ENCODE data around the gene EPN1.

EPN1 gene

DNA sequence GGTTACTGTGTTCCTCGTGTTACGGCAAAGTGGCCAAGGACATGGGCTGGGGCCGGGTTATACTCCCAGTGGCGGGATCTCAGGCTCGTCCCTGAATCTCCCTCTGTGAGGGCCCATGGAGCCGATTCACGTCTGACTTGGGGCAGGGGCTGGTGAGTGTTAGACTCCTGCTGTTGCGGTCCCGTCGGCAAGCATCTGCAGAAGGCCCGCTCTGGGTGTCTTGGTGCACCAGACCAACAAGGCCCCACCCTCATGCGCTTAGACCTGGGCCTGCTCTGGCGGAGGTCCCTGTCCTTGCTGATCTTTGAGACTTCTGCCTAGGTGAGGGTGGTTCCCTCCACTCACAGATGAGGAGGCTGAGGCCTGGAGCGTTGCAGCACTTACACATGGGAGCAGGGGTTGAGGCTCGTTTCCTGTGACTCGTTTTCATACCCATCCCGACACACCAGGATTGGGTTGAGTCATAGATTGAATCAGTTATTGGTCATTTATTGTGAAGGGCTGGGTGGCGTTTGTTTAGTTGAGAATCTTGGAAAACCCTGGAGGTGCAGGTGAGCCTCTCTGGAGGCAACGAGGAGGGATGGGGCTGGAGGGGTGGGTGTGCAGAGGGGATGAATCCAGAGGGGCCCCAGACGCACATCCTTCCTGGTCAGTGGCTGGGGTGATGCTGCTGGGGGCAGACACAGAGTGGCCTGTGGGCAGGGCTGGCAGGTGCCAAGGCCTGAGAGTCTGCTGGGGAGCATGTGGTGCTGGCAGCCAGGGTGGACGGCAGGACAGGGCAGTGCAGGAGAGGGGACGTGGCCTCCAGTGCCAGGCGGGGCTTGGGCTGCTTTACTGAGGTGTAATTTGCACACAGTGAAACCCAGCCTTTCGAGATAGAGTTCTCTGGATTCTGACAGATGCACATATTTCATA lies 4.6 kb downstream of the EPN1 start:
- no peak for DNase-seq (ENCODE audit: low spot score)

DNA sequence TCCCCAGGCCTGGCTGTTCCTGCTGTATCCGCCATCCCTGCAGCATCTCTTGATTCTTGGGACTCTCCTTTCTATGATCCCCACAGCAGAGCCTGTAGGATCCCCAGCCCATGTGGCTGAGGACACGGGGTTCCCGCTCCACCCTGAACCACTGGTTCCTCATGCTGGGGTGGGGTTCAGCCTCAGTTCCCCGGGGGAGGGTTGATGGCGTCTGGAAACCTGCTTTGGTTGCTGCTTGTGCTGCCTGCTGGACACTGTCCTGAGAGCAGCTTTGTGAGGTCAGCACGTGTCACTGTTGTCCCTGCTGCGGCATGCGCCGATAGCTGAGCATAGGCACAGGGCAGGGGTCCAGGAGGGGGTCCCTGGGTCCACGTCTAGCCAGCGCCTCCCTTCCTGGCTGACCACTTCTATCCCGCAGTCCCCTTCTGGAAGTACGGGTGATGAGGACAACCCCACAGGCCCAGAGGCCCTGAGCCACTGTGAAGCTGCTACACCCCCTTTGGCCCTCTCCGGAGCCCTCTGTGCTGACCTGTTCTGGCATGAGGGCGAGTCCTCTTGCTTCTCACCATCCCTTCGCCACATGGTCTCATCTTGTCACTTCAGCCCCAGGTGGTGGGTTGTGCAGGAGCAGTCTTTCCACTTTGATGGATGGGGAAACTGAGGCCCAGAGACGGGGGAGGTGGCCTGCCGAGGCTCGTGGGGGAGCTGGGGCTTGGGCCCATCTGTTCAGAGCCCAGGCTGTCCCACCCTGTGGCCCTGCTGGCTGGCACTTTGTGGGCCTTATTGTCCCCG lies 5.5 kb downstream of the EPN1 start:
- DNase-seq (ENCODE audit: low spot score), result no peak

DNA sequence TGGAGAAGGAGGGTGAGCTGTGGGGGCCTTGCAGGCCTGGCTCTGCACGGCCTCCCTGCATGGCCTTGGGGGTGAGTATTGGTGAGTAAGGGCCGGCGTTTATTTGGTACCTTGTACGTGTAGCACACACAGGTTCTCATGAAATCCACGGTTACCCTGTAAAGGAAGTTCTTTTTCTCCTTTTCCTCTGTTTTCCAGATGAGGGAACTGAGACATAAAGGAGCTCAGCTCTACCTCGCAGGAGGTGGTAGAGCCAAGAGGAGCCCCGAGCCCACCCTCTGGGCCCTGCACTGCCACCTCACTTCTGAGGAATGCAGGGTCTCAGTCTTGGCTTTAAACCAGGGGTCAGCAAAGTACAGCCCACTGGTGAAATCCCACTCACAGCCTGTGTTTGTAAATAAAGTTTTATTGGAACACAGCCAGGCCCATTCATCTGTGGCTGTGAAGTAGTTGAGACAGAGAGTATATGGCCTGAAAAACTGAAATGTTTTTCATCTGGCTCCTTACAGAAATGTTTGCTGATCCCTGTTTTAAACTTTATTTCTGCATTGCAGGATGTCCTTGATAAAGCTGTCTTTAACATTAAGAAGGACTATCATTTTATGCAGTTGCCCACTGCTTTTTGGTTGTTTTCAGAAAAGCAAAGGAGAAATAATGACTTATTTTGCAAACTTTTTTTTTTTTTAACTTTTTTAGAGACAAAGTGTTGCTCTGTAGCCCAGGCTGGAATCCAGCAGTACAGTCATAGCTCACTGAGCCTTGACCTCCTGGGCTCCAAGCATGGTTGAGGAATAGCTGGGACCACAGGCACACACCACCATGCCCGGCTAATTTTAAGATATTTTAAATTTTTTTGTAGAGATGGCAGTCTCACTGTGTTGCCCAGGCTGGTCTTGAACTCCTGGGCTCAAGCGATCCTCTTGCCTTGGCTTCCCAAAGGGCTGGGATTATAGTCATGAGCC lies 6.4 kb downstream of the EPN1 start:
- DNase-seq (ENCODE audit: low spot score), result no peak

DNA sequence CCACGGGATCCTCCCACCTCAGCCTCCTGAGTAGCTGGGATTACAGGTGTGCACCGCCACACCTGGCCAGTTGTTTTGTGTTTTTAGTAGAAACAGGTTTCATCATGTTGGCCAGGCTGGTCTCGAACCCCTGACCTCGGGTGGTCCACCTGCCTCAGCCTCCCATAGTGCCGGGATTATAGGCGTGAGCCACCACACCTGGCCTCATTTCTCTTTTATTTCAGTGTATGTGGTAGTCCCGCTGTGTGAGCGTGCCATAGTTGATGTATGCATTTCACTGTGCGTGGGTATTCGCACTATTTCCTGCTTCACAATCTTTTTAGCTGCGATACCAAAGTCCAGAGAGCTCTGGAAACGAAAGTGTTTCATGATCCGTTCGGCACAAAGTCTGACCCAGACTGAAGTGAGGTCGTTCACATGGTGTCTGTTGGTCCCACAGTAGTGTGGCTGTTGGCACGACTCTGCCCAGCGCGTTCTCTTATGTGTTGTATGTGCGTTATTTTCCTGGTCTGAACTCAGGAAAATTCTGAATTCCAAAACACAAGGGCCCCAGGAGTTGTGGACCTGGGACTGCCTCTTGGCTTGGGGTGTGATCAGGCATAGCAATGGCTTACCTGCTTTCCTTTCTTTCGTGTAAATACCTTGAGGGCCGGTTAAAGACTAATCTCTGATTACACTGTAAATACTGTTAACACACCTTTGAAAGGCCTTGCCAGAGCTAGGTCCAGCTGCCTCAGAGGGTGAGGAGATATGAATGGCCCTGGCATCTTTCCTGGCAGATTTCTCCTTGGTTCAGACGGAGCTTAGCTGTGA lies 8.6 kb downstream of the EPN1 start:
- DNase-seq (ENCODE audit: low spot score), result no peak

DNA sequence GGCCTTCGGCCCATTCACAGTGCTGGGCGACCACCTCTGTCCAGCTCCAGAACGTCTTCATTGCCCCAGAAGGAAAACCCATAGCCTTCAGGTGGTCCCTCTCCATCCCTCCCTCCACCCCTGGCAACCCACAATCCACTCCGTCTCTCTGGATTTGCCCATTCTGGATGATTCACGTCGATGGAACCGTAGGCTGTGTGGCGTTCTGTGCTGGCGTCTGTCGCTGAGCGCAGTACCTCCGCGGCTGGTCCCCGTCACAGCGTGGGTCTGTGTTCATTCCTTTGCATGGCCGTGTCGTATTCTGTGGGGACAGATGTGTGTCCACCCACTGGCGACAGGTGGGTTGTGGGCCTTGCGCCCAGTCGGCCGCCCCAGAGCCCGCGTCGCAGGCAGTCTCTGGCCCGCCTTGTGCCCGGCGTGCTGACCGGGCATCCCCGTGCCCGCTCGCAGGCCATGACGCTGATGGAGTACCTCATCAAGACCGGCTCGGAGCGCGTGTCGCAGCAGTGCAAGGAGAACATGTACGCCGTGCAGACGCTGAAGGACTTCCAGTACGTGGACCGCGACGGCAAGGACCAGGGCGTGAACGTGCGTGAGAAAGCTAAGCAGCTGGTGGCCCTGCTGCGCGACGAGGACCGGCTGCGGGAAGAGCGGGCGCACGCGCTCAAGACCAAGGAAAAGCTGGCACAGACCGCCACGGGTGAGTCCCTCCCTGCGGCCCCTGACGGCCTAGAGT lies 10.1 kb downstream of the EPN1 start:
- DNase-seq (ENCODE audit: low spot score), result no peak

DNA sequence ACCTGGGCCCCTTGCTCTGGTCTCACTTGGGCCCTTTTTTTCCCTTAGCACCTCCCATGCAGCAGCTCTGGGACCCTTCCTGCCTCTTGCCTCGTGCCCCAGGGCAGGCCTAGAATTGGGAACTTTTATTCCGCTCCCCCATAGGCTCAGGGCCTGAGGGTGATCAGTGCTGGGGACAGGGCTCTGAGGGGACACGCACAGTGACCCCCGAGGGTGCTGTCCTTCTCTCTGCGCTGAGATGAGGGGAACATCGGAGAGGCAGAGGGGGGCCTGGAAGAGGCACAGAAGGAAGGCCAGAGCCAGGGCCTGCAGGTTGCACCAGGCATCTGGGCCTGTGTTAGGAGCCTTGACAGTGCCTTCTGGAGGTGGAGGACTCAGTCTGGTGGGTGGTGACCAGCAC lies 10.8 kb downstream of the EPN1 start:
- no peak for DNase-seq (ENCODE audit: low spot score)

DNA sequence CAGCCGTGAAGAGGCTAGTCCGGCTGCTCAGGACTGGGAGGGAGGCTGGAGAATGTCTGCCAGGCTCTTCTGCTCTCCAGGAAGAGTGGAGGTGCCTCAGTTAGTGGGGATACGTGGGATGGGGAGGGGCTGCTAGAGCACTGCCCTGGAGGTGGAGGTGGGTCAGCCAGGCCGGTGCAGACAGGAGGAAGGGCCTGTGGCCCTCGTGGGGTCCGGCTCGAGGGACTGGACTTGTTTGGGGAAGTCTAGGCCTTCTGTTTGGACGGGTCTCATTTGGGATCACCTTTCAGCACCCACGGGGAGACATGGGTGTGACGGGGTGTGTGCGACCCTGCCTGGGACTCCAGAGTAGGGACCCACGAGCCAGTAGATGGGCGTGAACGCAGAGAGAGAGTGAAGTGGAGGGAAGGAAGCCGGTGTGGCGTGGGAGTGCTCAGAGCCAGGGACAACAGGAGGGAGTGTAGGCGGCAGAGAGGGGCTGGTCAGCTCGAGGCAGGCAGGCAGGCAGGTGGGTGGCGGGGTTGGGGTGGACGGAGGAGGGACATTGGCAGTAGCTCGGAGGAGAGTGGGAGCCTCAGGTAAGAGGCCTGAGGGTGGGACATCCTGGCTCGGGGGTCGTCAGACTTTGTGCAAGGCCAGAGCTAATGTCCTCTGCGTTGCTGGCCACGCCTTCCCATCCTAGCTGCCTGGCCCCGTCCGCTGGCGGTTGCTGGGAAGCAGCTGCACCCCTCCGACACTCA lies 11.5 kb downstream of the EPN1 start:
- DNase-seq (ENCODE audit: low spot score), result no peak

DNA sequence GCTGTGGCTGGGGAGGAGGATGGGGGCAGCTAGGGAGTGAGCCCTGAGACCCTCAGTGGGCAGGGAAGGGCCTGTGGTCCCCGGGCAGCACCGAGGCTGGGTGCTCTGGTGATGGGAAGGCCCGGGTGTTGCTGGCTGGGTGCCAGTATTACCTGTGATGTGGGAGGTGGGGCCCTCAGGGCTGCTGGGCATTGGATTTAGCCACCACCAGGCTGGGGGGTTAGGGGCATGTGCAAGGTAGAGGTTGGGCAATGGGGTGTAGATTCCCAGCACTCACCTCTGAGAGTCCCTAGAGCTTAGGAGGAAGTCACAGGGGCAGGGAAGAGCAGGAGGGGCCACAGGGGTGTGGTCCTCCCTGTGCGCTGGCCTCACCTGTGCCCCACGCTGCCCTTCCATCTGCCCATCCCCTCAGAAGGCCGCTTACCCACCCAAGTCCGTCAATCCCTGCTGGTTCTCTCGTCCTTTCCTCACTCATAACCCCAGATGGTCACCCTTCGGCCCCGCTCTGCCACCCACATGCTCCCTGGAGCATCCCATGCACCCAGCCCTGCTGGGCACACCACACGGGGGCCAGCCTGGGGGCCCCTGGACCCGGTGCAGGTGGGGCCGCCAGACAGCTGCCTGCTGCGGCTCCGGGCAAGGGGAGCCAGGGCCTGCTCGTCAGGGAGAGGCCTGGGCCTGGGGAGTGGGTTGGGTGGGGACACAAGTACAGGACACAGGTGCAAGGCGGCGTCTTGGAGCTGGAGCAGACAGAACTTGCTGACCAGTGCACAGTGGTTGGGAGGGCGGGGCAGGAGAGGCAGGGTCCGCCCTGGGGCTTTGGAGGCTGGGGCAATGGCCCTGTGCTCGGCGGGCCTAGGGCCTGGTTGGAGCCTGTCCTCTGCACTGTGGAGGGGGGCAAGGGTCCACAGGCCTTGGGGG lies 12.5 kb downstream of the EPN1 start:
- DNase-seq (ENCODE audit: low spot score), result no peak

DNA sequence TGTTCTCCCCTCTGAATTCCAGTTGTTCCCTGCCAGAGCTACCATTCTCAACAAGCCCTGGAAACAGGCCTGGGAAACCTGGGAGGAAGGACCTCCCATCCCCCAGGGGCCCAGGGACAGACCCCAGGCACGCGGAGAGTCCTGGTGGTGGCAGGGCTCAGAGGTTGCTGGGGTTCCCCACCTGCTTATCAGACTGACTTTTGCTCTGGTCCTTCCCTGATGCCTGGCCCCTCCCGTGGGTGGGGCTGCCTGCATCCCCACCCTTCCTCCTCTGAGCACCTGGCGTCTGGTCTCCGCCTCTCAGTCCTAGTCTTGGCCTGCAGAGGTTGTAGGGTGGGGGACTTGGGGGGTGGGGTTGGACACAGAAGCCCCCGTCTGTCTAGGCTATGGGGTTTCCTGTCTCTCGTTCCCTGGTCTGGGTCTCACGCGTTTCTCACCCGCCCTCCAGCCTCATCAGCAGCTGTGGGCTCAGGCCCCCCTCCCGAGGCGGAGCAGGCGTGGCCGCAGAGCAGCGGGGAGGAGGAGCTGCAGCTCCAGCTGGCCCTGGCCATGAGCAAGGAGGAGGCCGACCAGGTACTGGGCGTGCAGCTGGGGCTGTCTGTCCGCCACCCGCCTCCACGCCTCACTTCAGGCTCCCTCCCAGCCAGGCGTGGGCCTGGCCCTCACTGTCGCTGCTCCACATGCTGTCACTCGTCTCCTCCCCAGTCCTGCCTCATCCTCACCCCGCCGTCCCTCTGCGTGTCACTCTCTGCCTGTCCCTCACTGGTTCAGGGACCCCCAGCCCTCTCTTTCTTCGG lies 13.6 kb downstream of the EPN1 start:
- DNase-seq (ENCODE audit: low spot score), result no peak

DNA sequence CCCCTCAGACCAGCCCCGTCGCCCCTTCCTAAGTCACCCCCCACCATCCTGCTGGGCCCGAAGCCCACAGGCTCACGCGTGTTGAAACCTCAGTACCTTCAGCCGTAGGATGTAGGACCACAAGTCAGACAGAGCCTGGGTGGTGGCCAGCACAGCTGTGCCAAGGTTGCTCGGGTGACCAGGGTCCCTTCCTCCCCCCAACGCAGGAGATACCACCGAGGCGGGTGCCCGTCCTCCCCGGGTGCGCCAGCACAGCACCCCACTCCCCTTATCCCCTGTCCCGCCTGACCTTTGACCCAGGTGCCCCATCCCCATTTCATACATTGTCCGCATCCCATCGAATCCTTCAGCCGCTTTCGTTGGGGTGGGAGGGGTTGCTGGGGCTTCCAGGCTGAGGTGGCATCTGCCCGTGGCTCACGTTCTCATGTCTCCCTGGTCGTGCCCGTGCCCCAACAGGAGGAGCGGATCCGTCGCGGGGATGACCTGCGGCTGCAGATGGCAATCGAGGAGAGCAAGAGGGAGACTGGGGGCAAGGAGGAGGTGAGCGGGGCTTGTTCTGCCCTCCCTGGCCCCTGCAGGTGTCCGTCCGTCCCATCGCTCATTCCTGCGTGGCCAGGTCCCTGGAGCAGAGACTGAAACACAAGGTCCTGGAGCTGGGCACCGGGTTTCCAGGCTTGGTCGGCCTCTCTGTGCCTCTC lies 14.5 kb downstream of the EPN1 start:
- no peak for DNase-seq (ENCODE audit: low spot score)

DNA sequence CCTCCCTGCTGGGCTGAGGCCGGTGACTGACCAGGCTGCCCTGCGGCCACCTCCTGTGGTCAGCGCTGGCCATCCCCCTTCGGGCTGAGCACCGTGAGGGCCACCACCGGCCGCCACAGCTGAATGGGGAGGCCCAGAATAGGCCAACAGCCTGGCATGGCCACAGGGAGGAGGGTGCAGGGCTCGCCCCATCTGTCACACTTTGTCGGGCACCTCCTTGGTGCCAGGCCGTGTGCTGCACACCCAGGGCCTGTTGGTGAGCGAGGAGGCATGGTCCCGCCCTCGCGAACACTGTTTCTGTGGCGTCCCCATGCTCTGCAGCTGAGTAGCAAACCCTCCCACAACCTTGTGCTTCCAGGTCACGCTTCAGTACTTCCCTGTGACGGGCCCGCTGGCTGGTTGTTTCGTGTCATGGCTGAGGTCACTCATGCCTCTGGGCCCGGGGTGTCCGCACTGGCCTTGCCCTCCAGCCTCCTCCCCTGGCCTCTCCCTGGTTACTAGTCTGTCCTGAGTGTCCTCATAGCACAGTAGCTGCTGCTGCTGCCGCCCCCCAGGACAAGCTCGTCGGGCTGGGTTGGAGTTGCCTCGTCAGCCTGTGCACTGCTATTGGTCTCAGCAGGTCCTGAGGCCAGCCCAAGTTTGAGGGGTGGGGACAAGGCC lies 15.2 kb downstream of the EPN1 start:
- DNase-seq (ENCODE audit: low spot score), result no peak

DNA sequence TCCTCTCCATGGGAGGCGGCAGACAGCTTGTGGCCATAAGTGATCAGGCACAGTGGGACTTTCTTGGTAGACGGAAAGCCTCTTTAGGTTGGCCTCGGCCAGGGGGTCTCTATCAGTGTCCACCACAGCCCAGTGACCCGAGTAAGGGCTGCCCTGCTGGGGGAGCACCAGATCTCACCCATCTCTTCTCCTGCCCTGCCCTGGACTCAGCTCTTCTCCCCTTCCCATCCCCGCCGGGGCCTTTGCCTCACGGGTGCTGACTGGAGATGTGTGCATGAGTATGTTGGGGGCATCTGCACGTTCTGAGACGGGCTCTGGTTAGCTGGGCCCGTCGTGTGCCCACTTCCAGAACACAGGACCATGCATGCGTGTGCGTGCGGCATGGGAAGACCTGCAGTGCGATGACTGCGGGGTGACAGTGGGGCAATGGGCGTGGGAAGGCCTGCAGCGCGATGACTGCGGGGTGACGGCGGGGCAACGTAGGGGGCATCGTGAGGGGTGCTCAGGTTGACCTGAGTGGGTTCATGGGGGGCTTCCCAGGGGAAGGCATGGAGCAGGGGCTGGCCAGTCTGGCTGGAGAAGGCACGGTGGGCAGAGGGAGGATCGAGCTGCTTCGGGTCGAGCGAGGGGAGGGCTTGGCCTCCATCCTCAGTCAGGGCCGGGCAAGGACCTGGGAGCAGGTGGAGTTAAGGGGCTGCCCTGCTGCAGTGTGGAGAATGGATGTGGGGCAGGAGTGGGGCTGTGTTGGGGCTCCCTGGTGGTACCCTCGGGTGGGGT lies 15.9 kb downstream of the EPN1 start:
- DNase-seq (ENCODE audit: low spot score), result no peak

DNA sequence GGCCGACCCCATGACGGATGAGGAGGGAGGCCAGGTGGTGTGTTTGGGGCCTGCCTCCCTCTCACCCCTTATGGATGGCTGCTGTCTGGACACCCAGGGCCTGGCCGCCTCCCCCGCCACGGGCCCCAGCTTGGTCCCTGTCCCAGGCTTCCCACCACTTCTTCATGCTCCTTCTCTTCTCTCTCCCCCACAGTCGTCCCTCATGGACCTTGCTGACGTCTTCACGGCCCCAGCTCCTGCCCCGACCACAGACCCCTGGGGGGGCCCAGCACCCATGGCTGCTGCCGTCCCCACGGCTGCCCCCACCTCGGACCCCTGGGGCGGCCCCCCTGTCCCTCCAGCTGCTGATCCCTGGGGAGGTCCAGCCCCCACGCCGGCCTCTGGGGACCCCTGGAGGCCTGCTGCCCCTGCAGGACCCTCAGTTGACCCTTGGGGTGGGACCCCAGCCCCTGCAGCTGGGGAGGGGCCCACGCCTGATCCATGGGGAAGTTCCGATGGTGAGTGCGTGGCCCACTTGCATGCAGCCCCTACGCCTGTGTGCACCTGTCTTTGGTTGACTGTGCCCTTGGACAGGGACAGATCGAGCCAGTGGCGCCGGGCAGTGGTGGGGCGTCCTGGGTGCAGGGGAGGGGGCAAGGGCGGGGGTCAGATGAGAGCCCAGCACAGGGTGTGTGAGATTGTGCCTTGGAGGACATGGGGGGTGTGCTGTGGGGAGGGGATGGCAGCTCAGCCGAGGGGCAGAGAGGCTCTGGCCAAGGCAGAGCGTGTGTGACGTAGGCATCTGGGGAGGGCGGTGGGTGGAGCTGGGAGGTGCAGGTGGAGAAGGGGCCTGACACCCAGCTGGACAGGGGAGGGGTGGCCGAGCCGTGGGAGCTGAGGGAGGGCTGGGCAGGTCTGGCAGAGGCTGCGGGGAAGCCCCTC lies 16.8 kb downstream of the EPN1 start:
- DNase-seq (ENCODE audit: low spot score), result no peak

DNA sequence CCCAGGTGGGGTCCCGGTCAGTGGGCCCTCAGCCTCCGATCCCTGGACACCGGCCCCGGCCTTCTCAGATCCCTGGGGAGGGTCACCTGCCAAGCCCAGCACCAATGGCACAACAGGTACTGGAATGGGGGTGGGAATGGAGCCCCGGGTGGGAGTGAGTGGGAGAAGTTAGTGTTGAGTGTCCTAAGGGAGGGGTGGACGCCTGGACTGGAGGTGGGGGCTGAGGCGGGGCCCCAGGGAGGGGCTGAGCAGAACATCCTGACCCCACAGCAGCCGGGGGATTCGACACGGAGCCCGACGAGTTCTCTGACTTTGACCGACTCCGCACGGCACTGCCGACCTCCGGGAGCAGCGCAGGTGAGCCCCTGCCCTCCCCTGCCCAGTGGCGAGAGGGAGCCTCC lies 17.7 kb downstream of the EPN1 start:
- no peak for DNase-seq (ENCODE audit: low spot score)

Data from AG08396 (cell line).